HepG2 (cell line): Measurements from ENCODE around the gene IFNA8.

ENCODE experiments used
- ATF7-NPFF ChIP-seq: sonication (generic); formaldehyde crosslinking; IDR thresholded peaks from 2 replicates; pipeline ENCODE4 v1.8.1; 2023; ENCODE audit warnings: mild to moderate bottlenecking, low read depth, missing genetic modification reagents, moderate library complexity
- CENPT ChIP-seq: sonication (generic); formaldehyde crosslinking; IDR thresholded peaks from 2 replicates; pipeline ENCODE4 v1.8.0; 2022; ENCODE audit warnings: low read depth, mild to moderate bottlenecking, moderate library complexity, missing genetic modification reagents
- POLR2AphosphoS5 ChIP-seq: IDR thresholded peaks from 2 replicates; pipeline ENCODE4 v1.6.1; 2012; ENCODE audit warnings: low read depth, low read length
- RFX5 ChIP-seq: IDR thresholded peaks from 2 replicates; pipeline ENCODE4 v1.6.1; 2011; ENCODE audit warnings: low read depth, low read length, improper control_type of control experiment
- TFE3 ChIP-seq: IDR thresholded peaks from 2 replicates; pipeline ENCODE4 v1.6.1; 2016
- ZNF841 ChIP-seq: sonication (generic); formaldehyde crosslinking; IDR thresholded peaks from 2 replicates; pipeline ENCODE4 v1.8.1; 2023; ENCODE audit warnings: missing genetic modification reagents, borderline replicate concordance
- ZSCAN22 ChIP-seq: sonication (generic); formaldehyde crosslinking; IDR thresholded peaks from 2 replicates; pipeline ENCODE4 v1.4.0; 2020; ENCODE audit warnings: mild to moderate bottlenecking, missing genetic modification reagents
- ZSCAN31 ChIP-seq: sonication (generic); formaldehyde crosslinking; IDR thresholded peaks from 2 replicates; pipeline ENCODE4 v1.5.0; 2020; ENCODE audit warnings: low read depth, mild to moderate bottlenecking, missing genetic modification reagents
- TF ChIP-seq, protein P1 (sequence below): sonication (generic); formaldehyde crosslinking; conservative IDR thresholded peaks from 2 replicates; pipeline ENCODE4 v1.8.1; 2023; ENCODE audit warnings: missing genetic modification reagents
- TF ChIP-seq, protein P2 (sequence below): sonication (generic); formaldehyde crosslinking; IDR thresholded peaks from 2 replicates; pipeline ENCODE4 v1.5.0; 2020; ENCODE audit warnings: mild to moderate bottlenecking, missing genetic modification reagents, moderate library complexity

DNA sequence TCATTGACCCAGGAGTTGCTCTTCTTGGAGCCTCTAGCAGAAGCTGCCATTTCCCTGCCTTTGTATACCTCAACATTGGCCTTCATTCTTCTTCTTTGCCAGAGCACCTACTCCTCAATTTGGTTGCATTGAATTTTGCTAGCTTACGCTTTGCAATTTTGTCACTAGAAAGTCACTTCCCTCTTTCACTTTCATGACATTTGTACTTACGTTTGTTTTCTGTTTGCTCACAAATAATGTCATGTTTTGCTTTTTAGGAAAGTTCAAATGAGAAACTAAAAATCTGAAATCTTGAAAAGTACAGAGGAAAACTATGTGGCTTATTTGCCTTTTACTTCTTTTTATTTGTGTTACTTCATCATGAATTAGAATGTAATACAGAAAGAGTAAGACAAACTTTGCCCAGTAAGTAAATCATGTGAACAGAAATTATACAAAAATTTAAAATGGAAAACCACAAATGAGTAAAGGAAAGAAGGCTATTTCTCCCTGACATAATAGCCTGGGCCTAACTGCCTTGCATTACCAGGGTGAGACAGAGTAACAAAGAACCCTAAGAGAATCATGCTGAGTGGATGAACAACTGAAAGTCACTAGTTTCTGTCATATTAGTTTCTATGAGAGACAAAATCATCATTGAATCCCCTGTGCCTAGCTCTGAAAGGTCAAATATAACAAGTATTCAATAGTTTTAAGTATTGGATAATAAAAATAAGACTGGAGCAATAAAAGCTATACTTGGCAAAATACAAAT, 23.9 kb downstream of the IFNA8 start:
- TF ChIP-seq ZNF841 (CRISPR knock-in tag) (no peak), ATF7-NPFF (CRISPR knock-in tag) (no peak), ZSCAN22 (CRISPR knock-in tag) (no peak), RFX5 (no peak), POLR2AphosphoS5 (no peak), ZSCAN31 (CRISPR knock-in tag) (no peak), TFE3 (CRISPR knock-in tag) (no peak), CENPT (CRISPR knock-in tag) (no peak)
- TF ChIP-seq, protein P1, sequence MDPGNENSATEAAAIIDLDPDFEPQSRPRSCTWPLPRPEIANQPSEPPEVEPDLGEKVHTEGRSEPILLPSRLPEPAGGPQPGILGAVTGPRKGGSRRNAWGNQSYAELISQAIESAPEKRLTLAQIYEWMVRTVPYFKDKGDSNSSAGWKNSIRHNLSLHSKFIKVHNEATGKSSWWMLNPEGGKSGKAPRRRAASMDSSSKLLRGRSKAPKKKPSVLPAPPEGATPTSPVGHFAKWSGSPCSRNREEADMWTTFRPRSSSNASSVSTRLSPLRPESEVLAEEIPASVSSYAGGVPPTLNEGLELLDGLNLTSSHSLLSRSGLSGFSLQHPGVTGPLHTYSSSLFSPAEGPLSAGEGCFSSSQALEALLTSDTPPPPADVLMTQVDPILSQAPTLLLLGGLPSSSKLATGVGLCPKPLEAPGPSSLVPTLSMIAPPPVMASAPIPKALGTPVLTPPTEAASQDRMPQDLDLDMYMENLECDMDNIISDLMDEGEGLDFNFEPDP = no peak
- TF ChIP-seq, protein P2, sequence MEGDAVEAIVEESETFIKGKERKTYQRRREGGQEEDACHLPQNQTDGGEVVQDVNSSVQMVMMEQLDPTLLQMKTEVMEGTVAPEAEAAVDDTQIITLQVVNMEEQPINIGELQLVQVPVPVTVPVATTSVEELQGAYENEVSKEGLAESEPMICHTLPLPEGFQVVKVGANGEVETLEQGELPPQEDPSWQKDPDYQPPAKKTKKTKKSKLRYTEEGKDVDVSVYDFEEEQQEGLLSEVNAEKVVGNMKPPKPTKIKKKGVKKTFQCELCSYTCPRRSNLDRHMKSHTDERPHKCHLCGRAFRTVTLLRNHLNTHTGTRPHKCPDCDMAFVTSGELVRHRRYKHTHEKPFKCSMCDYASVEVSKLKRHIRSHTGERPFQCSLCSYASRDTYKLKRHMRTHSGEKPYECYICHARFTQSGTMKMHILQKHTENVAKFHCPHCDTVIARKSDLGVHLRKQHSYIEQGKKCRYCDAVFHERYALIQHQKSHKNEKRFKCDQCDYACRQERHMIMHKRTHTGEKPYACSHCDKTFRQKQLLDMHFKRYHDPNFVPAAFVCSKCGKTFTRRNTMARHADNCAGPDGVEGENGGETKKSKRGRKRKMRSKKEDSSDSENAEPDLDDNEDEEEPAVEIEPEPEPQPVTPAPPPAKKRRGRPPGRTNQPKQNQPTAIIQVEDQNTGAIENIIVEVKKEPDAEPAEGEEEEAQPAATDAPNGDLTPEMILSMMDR = no peak
